DMS79 (cell line): ENCODE data around the gene SF3B4.

Experiments
- DNase-seq: peaks from one replicate; lab custom pipeline; 2025; lab: John Stamatoyannopoulos, UW

Gene SF3B4

GRCh38 chr1:149932474-149932873, 4.9 kb upstream of the SF3B4 start:
- DNase-seq = no peak

DNA sequence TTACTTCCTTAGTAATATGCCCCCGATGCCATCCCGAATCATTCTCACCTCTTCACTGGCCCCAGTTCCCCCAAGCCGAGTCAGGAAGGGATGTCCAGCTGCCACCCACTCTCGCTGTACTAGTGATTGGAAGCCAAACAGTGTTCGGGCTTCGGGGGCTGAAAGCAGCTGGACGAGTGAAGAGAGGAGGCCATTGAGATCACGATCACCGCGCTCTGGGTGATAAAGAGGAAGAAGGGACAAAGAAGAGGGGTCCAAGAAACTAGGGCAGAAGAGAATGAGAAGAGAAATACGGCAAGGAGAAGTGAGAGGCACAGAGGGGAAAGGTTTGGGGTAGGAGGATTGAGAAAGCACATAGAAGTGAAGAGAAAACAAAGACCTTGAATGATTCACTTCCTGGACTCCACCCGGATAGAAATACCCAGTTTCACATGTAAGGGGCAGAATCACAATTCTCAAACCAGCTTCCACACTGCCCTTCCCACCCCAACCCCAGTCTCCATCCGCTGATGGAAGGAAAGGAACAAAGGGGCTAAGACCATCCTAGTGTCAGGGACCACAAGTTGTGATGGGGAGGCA, 3.7 kb upstream of the SF3B4 start:
- DNase-seq = no peak

- DNase-seq = no peak
Observed at GRCh38 chr1:149929856-149930255, 2.3 kb upstream of the SF3B4 start.

GRCh38 chr1:149928401-149928724, 760 bp upstream of the SF3B4 start:
- no peak for DNase-seq

DNA sequence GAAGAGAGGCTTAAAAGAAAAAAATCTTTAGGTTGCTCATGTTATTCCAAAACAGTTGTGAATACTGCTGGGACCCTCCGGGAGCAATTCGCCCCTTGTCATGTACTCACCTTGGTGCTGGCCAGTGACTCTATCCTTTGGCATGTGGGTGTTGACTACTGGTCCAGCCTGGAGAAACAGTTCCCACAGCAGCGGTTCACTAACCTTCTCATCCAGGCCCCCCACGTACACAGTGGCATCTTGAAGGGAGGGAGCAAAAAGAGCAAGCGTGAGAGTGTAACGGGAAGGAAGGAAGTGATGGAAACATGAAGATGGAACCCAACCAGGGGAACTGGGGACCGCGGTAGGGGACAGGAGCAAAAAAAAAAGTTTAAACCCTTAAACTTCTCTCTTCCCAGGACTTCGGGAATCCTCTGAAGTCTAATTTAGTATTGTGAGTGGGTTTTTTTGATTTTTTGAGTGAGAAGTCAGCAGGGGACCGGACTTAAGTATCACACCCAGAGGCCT, 494 bp downstream of the SF3B4 start:
- no peak for DNase-seq

GRCh38 chr1:149926296-149926695, 1.3 kb downstream of the SF3B4 start:
- no peak for DNase-seq

DNA sequence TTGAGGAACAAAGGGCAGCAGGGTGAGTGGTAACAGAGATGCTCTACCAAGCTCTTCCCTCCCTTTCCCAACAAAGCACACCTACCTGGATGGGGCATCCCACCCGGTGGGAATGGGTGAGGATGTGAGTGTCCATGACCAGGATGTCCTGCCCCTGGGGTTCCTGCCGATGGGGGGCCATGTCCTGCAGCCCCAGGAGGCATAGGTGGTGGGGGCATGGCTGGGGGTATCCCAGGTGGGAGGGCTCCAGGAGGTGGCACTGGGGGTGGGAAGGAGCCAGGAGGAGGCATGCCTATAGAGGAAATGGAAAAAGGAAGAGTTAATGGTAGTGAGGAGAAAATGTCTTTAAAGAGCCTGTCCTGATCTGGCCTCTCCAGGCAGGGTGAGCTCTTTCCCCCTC, 1.9 kb downstream of the SF3B4 start:
- no peak for DNase-seq

DNA sequence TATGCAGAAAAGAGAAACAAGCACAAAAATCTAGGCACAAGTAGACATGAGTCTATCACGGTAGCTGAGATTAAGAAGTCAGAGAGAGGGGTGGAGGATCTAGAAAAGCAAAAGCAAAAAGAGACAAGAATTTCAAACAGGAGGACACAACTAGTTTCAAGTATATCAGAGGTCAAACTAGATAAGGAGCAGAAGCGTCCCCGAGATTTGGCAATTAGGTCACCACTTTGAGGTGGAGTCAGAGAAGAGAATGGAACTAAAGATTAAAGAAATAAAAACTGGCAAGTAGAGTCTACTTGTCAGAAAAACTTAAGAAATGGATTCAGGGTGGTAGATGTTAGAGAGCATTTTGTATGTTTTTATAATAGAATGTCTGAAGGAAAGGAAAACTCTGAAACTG, 2.3 kb downstream of the SF3B4 start:
- no peak for DNase-seq

GRCh38 chr1:149923626-149924025, 4.0 kb downstream of the SF3B4 start:
- no peak for DNase-seq

DNA sequence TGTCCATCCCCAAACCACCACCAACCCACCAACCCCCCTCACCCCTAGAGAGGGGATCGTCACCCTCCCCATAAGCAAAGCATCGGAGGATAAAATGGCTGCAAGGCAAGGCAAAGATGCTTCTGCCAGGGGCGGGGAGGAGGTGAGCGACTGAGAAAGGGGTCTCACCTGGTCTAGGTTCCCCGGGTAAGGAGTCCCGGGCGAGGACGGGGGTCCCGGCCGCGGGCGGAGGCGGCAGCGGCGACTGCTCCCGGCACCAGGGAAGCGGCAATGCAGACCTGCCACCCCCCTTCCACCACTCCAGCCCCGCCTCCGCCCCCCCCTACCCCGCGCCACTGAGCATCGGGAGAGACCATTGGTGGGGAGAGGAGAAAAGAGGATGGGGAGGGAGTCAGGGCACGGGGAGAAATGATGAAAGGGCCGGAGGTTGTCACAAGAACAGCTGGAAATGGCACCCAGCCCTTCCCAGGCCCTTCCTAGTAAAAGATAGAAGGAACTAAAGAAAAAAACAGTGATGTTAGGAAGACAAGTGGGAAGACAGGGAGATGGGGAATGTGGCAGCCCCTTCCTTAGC, 9.9 kb downstream of the SF3B4 start, which contains the start of gene SV2A:
Gene SV2A, minus strand, starts transcription at position 274 of the 574 bp plus-strand sequence. CDS start 4,004 bp downstream, outside the sequence.
- peak; percentile 61 for DNase-seq

DNA sequence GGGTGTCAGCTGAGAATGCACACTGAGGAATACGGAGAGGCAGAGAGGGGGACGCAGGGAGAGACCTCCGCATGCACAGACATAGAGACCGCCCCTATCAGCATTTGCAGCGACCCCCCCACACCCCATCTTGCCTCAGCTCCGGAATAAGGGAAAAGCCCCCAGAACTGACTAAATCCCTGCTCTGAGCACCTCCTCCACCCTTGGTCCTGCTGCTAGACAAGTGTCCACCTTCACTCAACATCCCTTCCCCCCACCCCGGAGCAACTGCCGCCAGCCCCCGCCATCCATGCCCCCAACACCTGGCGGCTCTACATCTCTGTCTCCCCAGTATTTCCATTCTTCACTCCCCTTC, 10.7 kb downstream of the SF3B4 start:
- DNase-seq = no peak

- no peak for DNase-seq
Observed at GRCh38 chr1:149916193-149916897, 11.3 kb downstream of the SF3B4 start.

GRCh38 chr1:149915429-149916192, 12.0 kb downstream of the SF3B4 start:
- no peak for DNase-seq

- DNase-seq = no peak
Observed at GRCh38 chr1:149914545-149914944, 13.1 kb downstream of the SF3B4 start.

DNA sequence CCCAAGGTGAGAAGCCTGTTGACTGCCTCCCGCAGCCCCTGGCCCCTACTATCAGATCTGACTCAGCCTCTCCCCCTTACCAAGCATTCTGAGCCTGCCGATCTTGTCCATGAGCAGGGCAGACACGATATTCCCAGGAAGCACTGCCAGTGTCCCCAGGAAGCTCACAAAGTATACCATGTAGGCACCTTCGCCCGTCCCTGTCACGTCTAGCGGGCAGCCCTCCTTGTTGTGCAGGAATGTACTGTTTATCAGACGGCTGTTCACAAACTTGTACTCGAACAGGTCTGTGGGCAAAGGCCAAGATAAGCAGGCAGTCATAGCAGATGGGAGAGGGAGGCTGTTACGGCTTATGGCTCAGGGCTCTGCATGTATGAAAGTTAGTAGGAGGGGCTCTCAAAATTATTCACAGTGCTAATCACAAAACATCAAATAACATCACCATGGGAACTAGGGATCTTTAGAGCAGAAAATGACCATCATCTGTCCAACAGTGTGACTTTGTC, 21.0 kb downstream of the SF3B4 start:
- DNase-seq = no peak

DNA sequence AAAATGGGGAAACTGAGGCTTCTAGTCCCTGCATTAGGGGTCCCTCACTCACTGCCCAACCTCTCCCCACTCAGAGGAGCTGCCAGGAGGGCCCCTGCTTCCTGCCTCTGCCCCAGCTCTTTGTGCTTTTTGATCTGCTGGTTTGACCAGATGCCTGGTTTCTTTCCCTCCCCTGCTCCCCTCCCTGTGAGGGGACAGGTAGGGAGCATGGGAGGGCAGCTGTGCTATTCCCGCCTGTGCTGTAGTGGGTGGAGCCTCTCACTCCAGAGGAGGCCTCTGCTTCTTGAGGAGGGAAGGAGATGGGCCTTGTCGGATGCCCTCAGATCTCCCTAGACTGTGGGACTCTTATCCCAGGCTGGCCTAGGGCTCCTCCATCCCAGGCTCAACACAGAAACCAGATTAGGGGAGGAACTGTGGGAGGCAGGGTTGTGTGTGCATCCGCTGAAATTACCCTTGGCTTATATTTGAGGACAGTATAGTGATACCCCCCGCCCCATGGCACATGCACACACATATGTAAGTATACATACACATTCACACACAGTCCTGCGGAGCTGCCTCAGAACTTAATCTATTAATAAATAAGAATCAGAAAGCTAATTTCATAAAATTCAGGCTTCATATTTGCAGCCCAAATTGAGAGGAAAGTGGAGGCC, 23.6 kb downstream of the SF3B4 start:
- no peak for DNase-seq

DNA sequence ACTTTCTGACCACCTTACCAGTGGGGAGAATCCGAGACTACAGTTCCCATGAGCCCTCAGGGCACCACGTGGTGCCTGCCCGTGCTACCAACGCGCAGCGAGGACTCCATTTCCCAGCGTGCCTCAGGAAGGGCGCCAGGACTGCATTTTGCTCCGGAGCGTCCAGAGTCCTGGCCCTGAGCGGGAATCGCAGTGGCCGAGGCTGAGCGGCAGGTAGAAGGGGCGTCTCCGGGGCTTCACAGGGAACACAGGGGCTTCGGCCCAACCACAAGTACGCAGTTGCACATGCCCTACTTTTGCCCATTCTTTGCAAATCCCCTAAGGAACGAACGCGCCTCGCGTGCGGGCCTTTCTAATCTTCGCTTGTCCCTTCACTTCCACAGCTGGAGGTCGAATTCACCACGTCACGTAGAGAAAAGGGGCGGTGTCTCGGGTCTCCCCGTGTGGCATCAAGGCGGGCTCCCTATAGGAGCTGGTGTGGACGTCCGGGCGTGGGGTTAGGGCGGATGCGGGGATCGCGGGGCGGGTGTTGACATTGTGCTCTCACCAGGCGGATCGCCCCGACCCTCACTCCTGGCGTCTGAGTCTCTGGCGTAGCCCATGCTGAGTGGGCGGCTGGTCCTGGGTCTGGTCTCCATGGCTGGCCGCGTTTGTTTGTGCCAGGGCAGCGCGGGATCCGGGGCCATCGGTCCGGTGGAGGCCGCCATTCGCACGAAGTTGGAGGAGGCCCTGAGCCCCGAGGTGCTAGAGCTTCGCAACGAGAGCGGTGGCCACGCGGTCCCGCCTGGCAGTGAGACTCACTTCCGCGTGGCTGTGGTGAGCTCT, 27.9 kb downstream of the SF3B4 start, which contains the start of gene BOLA1:
Gene BOLA1, plus strand, starts transcription at position 109 of the 825 bp plus-strand sequence. Its CDS starts 492 bp downstream, at position 601.
- DNase-seq = peak; percentile 92

- DNase-seq = no peak
Observed at GRCh38 chr1:149896575-149896974, 31.0 kb downstream of the SF3B4 start.

- no peak for DNase-seq
Observed at GRCh38 chr1:149888999-149889289, 38.7 kb downstream of the SF3B4 start.

- DNase-seq = peak; percentile 88
Observed at GRCh38 chr1:149888247-149888998, 39.2 kb downstream of the SF3B4 start.
